ENCODE results near the gene OPRM1. TPM values are rescaled to one million over a fixed set of nuclear protein-coding genes. Genes with fewer than 3 reads are reported as not detected.
A peak's percentile ranks its signal among the peaks of the same experiment; 100 is the strongest.

The OPRM1 gene
- total RNA-seq, 1 donor from 2014 or later, result not detected

- ATAC-seq, result no peak
Observed at GRCh38 chr6:154285826-154286225, 246.8 kb downstream of the OPRM1 start.

- no peak for ATAC-seq
Observed at GRCh38 chr6:154289818-154290508, 250.9 kb downstream of the OPRM1 start.

- ATAC-seq, result peak; percentile 33
Observed at GRCh38 chr6:154292066-154292465, 253.0 kb downstream of the OPRM1 start.

GRCh38 chr6:154292855-154293519, 253.9 kb downstream of the OPRM1 start:
- ATAC-seq, result peak; percentile 41

DNA sequence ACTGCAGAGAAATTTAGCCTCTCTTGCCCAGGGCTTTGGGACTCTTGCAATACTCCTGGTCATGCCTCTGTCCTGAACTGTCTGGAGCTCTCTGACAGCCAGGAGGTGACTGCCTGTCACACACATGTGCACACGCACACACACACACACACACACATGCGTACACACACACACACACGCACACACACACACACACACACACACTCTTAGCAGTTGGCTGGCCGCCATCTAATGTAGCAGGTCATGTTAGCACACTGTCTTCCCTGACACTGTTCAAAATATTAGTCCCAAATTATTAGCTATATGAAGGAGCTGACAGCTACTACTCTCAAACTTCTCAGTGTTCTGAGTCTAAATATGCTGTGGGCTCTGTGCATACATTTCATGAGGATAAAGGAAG, 256.7 kb downstream of the OPRM1 start:
- ATAC-seq, result no peak

Measured in esophagus mucosa (tissue), 1 donor.